HG03025 (cell line): Measurements from ENCODE around the gene ACTN1.

Experiments used
- ATAC-seq: cut with Tn5 transposase; IDR thresholded peaks from one replicate; pipeline ENCODE4 v1.9.1; 2021; ENCODE audit warnings: mild to moderate bottlenecking, moderate library complexity; ENCODE audit not compliant: unreplicated experiment, low FRiP score

The ACTN1 gene

DNA sequence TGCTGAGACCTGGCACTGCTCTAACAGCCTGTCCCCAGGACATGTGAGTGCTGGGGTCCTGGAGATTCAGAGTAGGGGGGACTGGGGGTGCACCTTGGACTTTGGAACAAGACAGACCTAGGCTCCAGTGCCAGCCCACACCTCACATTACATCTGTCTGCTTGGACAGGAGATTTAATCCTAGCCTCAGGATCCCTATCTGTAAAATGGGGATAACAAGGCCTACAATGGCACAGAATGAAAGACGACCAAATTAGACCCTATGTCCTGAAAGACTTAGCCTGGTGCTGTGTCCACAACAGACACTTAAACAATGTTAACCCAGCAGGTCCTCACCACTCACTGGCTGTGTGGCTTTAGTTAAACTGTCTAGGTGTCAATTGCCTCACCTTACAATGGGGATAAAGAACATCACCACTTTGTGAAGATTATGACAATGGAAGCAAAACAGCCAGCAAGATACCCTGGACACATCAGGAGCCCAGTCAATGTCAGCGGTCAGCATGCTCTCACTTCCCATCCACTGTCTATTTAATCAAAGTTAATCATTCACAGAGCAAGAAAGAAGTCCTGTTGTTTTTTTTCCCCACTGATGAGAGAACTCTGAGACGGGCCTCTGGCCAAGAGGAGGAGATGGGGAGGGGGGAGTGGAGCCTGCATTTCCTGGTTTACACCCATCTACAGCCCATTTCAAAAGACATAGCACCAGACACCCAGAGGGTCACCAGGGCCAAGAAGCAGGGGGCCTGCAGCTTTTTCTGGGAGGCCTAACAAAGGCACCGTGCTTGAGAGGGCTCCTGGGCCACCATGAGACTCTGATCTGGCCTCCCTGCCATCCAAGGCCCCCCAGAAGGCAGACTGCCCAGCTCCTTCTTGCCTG, 40.6 kb downstream of the ACTN1 start:
- no peak for ATAC-seq

DNA sequence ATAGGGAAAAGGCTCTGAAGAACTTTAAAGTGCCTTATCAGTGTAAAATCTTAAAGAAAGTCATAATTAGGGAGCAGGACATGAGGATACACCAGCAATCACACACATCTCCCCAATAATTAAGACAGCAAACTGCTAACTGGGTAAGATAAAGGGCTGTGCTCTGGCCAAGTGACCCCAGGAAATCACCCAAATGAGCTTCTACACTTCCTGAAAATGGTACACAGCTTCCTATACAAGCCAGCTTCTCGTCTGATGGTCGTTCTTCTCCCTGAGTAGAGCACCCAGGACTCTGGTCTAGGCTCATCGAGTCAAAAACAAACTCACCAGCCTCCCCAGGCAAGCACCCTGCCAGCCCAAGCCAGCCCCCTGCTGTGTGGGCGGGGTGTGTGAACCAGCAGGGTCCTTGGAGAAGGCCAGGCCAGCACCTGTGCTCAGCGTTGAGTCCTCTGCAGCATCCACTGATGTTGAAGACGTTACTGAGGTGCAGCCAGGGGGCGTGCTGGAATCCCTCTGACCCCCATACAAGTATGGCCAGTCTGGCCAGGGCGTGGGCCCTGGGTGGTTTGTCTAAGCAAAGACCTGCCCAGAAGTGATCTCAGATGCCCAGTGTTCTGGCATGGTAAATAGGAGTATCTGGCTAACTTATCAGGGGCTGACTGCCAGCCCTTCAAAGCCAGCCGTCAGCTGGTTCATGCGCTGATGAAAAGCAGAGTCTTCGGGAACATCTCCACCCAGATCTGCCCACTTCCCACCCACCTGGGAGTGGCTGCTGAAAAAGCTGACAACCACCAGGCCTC, 41.4 kb downstream of the ACTN1 start:
- ATAC-seq: no peak

DNA sequence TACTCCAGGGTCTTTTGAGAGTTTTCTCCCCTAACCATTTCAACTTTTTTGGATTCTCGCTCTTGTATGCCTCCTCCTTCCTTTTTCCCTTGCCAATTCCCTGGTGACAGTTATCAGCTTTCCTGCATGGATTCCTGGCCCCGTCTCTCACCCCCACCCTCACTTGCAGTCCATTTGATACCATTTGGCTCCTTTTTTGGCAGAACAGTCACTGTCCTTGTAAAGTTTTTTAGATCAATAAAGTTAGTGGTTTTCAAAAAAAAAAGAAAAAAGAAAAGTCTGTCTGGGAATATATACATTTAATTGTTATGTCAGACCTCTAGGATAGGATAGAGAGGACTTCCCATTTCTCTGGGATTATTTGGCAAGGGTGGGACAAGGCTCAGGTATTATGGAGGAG, 42.1 kb downstream of the ACTN1 start:
- no peak for ATAC-seq

DNA sequence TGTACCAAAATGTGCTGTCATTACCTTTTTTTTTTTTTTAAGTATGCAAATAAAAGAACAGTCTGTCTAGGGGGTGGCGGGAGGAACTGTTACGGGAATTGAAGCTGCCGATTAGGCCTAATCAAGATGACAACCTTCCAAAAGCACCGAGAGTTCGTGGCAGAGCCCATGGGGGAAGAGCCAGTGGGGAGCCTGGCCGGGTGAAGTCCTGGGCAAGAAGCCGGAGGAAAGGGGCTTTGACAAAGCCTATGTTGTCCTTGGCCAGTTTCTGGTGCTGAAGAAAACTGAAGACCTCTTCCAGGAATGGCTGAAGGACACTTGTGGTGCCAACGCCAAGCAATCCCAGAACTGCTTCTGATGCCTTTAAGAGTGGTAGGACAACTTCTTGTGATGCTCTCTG, 42.6 kb downstream of the ACTN1 start:
- no peak for ATAC-seq

DNA sequence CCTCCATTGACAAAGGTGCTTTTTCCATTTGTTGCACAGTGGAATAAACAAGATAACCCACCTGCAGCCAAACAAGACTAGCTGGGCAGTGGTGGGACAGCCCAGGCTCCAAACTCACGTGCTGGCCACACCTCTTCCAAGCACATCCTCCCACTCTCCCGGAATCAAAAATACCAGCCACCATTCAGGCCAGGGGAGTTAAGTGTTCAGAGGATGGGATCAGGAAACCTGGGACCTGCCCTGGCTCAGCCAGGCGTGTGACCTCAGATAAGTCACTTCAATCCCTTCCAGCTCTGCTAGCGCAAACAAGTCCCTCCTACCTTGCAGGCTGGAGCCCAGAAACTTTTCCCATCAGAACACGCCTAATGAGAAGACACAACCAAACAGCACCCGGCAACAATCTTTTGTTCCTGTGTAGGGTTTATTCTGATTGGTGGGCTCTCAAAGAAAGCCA, 43.3 kb downstream of the ACTN1 start:
- no peak for ATAC-seq

DNA sequence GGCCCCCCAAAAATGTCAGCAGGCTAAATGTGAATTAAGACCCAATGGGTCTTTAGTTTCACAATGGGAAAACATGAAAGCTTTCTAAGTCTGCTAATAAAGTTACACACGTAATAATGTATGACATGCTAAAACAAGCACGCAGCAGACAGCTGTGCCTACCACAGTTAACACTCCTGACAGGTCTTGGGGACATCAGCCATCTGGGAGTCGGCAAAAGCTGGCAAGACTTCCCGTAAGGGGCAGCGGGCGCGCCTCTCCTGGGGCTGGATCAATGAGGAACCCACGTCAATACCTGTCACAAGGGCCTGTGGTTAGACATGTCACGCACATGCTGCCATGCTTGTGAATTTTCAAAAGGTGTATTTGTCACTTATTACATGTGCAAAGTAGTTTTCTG, 45.0 kb downstream of the ACTN1 start:
- no peak for ATAC-seq

DNA sequence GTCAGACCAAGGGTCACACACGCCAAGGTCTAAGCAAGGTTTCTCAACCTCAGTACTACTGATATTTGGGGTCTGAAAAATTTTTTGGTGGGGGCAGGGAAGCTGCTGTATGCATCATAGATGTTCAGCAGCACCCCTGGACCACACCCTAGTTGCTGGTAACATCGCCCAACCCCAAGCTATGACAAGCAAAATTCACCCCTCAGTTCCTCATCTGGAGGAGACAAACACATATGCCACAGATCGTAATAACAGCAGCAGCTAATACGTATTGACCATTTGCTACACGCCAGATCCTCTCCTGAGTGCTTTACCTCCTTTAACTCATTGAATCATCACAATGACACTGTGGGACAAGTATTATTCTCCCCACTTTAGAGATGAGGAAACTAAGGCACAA, 46.4 kb downstream of the ACTN1 start:
- ATAC-seq: no peak

DNA sequence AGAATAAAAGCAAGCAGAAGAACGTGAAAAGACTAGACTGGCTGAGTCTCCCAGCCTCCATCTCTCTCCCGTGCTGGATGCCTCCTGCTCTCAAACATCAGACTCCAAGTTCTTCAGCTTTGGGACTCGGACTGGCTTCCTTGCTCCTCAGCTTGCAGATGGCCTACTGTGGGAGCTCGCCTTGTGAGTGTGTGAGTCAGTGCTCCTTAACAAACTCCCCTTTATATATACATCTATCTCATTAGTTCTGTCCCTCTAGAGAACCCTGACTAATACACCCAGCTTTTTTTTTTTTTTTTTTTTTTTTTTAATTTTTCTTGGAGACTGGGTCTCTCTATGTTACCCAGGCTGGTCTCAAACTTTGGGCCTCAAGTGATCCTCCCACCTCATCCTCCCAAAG, 46.9 kb downstream of the ACTN1 start:
- no peak for ATAC-seq

DNA sequence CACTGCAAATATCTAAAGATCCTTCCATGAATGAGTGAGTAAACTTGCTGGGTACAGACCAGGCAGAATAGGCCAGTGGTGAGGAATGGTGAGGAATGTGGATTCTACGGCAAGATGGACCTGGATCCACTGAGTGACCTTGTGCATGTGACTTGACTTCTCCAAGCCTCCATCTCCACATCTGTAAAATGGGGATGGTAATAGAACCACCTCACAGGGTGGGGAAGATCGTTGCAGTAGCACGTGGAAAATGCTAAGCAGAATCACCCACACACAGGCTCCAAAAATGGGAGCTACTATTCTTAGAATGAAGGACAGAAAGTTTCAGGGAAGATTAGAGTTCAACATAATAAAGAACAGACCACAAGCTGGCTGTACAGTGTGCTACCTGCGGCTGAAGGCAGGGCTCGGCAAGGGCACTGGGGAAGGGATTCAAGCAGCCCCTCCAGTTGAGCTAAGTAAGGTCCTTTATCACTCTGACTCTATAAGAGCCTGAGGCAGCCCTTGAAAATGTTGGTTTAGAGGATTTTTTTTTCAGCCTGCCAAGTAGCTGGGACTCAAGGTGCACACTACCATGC, 47.5 kb downstream of the ACTN1 start:
- no peak for ATAC-seq

DNA sequence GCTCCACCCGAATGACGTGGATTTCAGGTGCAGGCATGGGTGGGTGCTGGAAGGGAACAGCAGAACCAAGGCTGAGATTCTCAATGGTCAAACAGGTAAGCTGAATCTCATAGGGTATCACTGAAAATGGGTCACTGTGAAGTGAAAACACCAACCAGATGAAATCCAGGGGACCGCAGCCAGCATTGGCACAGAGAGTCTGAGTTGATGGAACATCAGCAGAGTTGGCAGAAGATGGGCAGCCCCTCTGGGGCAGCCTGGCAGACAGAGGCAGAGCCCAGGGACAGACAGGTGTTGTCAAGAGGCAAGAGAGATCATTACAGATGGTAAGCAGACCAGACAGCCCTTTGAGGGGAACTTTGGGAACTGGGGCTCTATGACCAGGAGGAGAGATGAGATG, 48.0 kb downstream of the ACTN1 start:
- ATAC-seq: no peak

DNA sequence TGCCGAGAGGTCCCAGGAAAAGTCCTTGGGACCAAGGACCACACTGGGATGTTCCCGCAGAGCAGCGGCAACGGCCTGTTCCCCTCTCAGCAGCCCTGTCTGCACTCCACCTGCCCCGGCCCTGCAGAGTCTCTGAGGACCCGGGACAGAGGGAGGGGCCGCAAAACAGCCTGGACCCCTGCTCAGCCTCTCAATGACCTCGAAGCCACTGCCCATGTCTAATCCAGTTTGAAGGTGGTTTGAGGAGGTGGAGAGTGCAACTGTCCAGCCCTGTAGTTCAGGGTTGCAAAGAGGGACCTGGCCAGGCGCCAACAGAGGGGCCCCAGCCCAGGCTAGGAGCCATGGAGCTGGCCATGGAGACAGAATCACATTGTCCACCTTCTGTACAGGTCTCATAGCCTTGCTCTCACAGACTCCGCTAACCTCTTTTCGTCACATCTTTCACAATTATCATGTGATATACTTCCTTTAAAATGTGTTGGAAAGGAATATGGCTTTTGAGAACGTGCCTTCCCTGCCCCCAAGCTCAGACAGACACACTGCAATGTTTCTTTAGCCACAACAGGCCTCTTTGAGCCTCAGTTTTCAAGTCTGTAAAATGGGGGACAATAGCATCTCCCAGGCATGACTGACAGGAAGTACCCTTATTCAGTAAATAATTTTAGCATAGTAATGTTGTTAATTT, 49.3 kb downstream of the ACTN1 start:
- no peak for ATAC-seq

DNA sequence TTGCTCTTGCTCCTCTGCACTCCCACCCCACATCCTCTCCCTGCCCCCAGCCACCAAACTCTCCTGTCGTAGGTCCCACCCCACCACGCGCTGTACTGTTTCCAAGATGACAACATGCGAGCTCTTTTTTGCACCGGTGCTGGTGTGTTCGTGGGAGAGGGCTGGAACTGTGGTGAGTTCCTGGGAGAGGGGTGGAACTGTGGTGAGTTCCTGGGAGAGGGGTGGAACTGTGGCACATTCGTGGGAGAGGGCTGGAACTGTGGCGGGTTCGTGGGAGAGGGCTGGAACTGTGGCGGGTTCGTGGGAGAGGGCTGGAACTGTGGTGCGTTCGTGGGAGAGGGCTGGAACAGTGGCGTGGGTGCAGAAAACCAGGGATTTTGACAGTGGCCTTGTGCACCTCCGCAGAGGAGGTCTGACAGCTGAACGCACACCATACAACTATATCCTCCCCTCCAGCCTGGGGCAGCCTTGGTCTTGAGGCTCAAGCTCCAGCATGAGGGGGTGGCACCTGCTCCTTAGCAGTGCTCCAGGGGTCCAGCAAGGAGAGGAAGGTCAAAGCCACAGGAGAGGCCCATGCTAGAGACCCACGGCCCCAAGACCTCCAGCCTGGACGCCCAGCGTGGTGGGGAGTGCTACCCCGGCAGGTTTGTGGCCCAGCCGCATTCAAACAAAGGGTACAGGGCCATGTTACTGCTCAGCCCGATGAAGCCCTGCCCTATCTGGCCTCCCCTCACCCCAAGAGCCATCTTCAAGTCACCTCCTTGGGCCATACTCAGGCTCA, 50.1 kb downstream of the ACTN1 start:
- no peak for ATAC-seq

DNA sequence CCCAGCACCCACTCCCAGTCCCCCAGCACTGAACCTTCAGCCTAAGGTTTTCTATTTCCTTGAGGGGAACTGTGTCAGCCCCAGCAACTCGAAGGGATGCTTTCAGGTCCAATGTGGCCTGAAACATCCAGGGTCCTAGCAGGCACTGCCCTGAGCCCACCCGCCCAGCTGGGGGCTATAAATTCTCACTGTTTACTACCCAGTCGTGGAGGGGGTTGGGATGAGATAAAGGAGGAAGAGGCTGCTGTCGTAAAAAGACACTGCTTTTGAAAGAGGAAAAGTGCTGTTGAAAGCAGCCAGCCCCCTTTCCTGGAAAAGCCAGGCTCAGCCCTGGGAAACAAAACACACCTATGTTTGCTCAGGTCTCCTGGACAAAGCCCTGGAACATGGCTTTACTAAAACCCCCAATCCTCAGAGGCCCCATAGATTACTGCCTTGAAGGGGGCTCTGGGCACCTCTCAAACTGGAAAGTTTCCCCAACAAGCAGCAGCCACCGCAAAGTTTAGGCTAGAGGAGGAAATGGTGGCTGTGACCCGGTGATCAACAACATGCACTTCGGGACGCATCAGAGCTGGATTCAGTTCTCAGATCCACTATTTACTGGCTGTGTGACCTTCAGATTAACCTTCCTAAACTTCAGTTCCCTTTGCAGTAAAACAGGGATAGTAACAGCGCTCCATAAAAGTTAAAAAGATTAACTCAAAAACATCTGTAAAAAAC, 51.0 kb downstream of the ACTN1 start:
- no peak for ATAC-seq

DNA sequence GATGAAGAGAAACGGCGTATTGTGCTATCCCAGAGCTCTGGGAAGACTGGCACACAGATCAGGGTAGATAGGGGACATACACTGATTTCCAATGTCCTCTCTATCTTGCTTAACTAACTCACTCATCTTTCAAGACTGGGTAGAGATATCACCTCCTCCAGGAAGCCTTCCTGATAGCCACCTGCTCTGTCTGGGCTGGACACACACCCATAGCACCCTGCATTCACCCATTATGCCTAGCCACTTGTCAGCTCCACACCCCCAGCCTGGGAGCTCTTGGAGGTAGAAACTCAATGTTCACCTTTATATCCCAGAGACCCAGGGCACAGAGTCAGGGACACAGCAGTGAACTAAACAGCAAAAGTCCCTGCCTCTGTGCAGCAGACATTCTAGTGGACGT, 52.0 kb downstream of the ACTN1 start:
- ATAC-seq: no peak

DNA sequence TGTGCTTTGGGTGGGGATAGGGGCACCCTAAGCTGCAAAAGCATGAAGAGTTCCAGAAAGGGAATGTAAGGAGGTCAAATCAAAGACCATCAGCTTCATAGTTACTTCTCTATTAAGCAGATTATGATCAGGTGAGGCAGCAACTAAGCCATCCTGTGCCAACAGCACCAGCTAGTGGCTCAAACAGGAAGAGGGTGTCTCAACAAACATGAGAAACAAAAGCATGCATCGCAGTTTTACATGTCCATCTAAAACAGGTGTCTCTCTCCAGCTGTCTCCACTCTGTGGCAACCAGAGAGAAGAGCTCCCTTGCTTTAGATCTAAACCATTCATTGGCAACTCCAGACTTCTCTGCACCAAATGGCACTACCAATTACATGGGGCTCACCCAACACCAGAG, 52.9 kb downstream of the ACTN1 start:
- ATAC-seq: no peak

DNA sequence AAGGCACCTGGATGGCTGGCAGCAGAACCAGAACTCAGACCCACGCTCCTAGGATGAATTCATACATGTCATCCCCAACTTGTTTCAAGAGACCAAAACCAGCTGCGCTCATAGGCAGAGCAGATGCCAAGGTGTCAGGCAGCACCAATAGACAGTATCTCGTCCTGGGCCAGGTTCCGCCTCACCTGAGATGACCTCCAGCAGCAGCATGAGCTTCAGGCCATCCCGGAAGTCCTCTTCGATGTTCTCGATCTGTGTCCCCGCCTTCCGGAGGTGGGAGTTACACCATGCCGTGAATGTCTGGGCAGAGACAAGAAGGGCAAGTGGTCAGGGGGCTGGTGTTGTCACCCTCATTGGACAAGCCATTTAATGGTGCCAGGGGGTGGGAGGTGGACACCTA, 53.7 kb downstream of the ACTN1 start:
- no peak for ATAC-seq

DNA sequence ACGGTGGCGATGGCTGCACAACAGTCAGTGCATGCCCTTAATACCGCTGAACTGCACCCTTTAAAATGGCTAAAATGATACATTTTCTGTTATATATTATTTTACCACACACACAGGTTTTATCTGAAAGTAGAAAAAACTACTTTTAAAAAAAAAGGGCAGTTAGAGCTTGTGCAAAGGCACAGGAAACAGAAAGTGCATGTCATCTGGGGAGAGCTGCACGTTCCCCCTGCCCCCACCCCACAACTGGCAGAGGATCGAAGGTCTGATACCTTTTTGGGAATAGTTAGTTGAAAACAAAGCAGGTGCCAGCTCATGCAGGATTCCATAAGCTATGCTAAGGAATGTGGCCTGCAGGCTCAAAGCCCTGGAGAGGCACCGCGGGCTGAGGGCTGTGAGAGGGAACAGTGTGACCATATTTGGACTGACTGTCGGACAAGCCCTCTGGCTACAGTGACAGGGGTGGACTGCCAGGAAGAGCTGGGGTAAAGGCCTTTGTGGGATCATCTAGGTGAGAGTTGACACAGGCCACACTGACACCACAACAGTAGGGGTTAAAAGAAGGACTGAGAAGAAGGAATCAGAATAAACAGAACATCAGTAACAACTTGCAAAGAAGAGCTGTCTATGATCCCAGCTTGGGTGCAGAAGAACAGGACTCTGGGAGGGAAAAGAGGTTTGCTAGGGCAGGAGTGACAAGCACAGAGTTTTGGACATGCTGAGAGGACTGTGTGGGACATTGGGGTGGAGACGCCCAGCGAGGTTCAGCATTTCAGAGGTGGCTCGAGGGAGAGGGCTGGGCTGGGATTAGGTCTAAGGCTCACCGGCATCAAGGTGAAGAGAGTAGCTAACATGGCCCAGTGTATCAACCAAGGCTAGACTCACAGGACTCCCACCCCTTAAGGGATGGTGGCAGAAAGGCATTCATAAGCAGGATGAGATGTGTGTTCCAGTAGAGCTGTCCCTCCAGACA, 54.6 kb downstream of the ACTN1 start:
- ATAC-seq: no peak

DNA sequence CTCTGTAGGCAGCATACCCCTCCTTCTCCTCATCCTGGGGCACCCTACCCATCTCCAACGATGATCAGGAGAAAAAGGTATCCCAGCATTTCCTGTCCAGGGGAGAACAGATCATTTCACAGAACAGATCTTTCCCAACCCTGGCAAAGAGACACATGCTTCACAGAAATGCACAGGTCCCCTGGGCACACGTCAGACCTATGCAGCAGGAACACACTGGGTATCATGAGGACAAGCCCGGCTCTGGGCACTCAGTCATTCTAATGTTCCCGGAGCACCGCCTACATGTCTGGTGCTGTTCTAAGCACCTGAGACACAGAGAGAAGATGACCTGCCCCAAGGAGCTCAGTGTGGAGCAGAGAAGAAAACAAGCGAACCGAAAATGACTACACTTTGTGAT, 56.2 kb downstream of the ACTN1 start:
- no peak for ATAC-seq
